Measurements from ENCODE around the gene PACRG. TPM values are rescaled to one million over a fixed set of nuclear protein-coding genes. Genes with fewer than 3 reads are reported as not detected.

PACRG gene
- total and polyA plus RNA-seq, 2 of the 4 experiments (the other 2 are of a cell fraction): not detected

- H3K4me1 ChIP-seq (ENCODE audit: control insufficient read depth, insufficient read depth, low read length): no peaks in the 10 kb centered on the region
- H2AK9ac ChIP-seq (replicated peaks; ENCODE audit: low read depth, low read length, poor library complexity): no peak overlapping the region
- no peak overlapping the region for H3K9ac ChIP-seq (ENCODE audit: low read depth, low read length)
- no peak overlapping the region for H2AK5ac ChIP-seq (ENCODE audit: low read depth, low read length)
- no peak overlapping the region for H3K4me2 ChIP-seq (ENCODE audit: low read depth, low read length)
- H4K5ac ChIP-seq (ENCODE audit: low read depth, low read length): no peak overlapping the region
- no peak overlapping the region for H4K8ac ChIP-seq (ENCODE audit: low read depth in 2 of 2, low read length in 2 of 2)
- no TSS peak for BruUV-seq (replicated peaks)
- peaks cover 24% of the 10 kb centered on the region for H3K9me3 ChIP-seq (ENCODE audit: control insufficient read depth, insufficient read depth, low read length)
- ATAC-seq (ENCODE audit: low read depth) (no peak), DNase-seq (no peak)
- no peak overlapping the region for H3K56ac ChIP-seq (ENCODE audit: extremely low read depth, insufficient read depth, low read length)
- H2BK15ac ChIP-seq (ENCODE audit: low read depth, low read length): no peak overlapping the region
- no peaks in the 10 kb centered on the region for H3K79me1 ChIP-seq (ENCODE audit: low read depth in 1 of 2, low read length in 2 of 2)
- H3K36me3 ChIP-seq (ENCODE audit: control insufficient read depth, insufficient read depth, low read length): no peaks in the 10 kb centered on the region
- 75% methylated on average over 2 of the region's 6 CpGs; no CpG with 5 or more reads in 1 of the 2 experiments for WGBS, 2 experiments (ENCODE audit: extremely low coverage in 2 of 2, insufficient read length in 1 of 2)
- in situ Hi-C loops (cut with MboI; ENCODE audit: low sequenced_read_pairs) (no loop called here), intact Hi-C loops (cut with micrococcal nuclease) (no loop called here), dilution Hi-C loops (cut with HindIII; ENCODE audit: low sequenced_read_pairs, unreplicated experiment) (no loop called here)
- no peaks in the 10 kb centered on the region for H3K9me1 ChIP-seq (ENCODE audit: insufficient read depth, low read length)
- H3K27me3 ChIP-seq (ENCODE audit: control insufficient read depth, insufficient read depth, low read length): no peaks in the 10 kb centered on the region
- H2BK20ac ChIP-seq (ENCODE audit: low read depth, low read length): no peak overlapping the region
- H2BK5ac ChIP-seq (ENCODE audit: low read depth, low read length, poor library complexity, severe bottlenecking): no peak overlapping the region
- H3K14ac ChIP-seq (replicated peaks; ENCODE audit: low read depth, low read length): no peak overlapping the region
- ChIA-PET POLR2A (ENCODE audit: unreplicated experiment) (no interaction called here), CTCF (no interaction called here)
- H4K20me1 ChIP-seq (ENCODE audit: insufficient read depth, low read length): no peaks in the 10 kb centered on the region
- no peak overlapping the region for H3K4me3 ChIP-seq (ENCODE audit: insufficient read depth, low read depth, low read length)
- H3K23ac ChIP-seq (ENCODE audit: low read depth, low read length): no peak overlapping the region
- TF ChIP-seq RAD21 (IDR thresholded peaks at IDR 0.05; ENCODE audit: low read length) (no peak), FOS (IDR thresholded peaks at IDR 0.05; ENCODE audit: low read depth, low read length) (no peak), CEBPB (IDR thresholded peaks at IDR 0.05; ENCODE audit: low read depth, low read length) (no peak), MAFK (IDR thresholded peaks at IDR 0.05; ENCODE audit: low read depth, low read length) (no peak), RCOR1 (IDR thresholded peaks at IDR 0.05; ENCODE audit: insufficient replicate concordance, low read length) (no peak), BHLHE40 (IDR thresholded peaks at IDR 0.05; ENCODE audit: low read depth, low read length) (no peak)
- H3K4ac ChIP-seq (ENCODE audit: low read depth, low read length): no peak overlapping the region
- H2AFZ ChIP-seq (replicated peaks; ENCODE audit: low read length, poor library complexity): no peak overlapping the region
- no peak overlapping the region for H3K27ac ChIP-seq (ENCODE audit: insufficient read depth, low read length)
- no peak overlapping the region for H3K18ac ChIP-seq (ENCODE audit: low read depth, low read length)
- no peak overlapping the region for H2BK120ac ChIP-seq (ENCODE audit: low read depth, low read length)
- no peak overlapping the region for H4K91ac ChIP-seq (ENCODE audit: insufficient read depth, low read depth, low read length)
Observed at GRCh38 chr6:163264662-163265035, 536.9 kb downstream of the PACRG start.
